GM12801 (cell line): ENCODE results near the gene MCTP1.

Source experiments
- TF ChIP-seq, protein P1 (sequence below): IDR thresholded peaks from one replicate; pipeline ENCODE4 v1.5.1; 2011; ENCODE audit warnings: control low read depth; ENCODE audit not compliant: insufficient read length; ENCODE audit errors: extremely low read depth

MCTP1 gene

DNA sequence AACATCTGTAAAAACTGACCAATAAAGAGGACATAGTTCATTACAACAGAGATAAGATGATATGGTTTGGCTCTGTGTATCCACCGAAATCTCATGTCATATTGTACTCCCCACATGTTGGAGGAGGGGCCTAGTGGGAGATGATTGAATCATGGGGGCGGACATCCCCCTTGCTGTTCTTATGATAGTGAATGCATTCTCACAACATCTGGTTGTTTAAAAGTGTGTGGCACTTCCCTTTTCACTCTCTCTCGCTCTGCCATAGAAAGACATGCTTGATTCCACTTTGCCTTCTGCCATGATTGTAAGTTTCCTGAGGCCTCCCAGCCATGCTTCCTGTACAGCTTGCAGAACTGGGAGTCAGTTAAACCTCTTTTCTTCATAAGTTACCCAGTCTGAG, 373.6 kb downstream of the MCTP1 start:
- TF ChIP-seq, protein P1, sequence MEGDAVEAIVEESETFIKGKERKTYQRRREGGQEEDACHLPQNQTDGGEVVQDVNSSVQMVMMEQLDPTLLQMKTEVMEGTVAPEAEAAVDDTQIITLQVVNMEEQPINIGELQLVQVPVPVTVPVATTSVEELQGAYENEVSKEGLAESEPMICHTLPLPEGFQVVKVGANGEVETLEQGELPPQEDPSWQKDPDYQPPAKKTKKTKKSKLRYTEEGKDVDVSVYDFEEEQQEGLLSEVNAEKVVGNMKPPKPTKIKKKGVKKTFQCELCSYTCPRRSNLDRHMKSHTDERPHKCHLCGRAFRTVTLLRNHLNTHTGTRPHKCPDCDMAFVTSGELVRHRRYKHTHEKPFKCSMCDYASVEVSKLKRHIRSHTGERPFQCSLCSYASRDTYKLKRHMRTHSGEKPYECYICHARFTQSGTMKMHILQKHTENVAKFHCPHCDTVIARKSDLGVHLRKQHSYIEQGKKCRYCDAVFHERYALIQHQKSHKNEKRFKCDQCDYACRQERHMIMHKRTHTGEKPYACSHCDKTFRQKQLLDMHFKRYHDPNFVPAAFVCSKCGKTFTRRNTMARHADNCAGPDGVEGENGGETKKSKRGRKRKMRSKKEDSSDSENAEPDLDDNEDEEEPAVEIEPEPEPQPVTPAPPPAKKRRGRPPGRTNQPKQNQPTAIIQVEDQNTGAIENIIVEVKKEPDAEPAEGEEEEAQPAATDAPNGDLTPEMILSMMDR: no peak

DNA sequence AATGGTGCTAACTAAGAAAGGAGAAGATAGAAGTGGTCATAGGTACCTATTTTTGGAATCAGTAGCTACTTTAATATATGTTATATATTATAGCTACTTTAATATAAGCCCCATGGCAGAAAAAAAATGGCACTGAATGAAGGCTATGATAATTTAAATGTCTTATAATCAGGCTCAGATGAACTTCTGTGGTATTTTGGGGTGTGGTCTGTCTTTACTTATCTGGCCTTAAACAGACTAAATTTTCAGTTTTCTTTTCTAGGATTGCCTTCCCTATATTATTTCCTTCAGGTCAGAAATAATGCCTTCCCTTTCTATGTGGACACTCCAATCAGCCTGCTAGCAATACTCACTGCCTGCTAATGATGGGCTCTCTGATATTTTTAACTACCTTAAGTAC, 374.2 kb downstream of the MCTP1 start:
- TF ChIP-seq, protein P1: no peak

DNA sequence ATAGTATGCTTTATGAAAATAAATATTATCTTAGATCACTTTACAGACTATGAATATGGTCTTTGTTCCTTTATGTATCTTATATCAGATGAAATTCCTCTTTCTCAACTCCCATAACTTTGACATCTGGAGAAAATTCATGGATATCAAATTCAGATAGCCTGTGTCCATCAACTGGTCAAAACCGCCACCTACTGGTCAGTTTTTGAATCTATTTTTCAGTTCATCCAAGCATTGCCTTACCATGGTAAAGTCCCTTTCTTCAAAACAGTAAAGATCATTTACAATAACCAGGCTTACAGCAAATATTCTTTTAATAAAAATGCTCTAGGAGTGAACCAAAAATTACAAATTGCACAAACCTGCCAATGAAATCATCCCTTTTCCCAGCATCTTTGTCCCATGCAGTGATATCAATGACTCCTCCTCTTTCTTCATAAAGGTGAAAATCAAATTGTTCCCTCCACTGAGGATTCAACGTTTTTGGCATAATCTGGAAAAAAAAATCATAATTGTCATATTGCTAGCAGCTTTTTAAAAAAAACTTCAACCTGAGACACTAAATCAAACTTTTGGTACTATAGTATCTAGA, 375.9 kb downstream of the MCTP1 start:
- TF ChIP-seq, protein P1: no peak

DNA sequence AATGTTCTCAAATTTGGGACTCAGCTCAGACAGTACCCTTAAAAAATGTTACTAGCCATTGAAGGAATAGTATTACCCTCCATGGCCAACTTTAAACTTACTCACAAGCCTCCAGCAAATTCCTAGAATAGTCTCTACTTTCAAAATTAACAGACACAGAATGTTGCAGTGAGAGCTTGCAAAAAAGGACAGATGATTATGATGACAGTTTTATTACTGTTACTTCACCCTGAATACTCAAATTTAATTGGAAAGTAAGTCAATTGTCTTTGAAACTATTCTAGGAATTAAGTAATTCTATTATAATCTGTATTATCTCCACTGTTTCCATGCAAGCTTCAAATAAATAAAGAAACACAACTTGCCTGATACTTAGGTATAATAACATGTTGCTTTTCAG, 378.1 kb downstream of the MCTP1 start:
- TF ChIP-seq, protein P1: no peak

DNA sequence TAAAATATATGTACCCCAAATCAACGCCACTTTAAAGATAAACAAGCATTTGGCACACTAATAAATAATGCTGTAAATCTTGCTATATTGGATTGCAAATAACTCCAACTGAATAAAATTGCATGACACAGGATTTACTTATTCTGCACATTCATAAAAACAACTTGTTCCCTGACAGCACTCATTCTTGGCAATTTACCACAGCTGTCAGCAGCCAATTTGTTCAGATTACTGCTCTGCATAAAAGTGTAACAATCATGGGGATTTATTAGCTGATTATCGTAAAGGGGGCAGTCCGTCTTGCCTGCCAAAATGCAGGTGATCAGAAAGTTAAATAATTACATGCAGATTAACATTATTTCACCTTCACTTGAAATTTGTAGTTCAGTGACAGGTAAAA, 381.2 kb downstream of the MCTP1 start:
- TF ChIP-seq, protein P1: no peak

DNA sequence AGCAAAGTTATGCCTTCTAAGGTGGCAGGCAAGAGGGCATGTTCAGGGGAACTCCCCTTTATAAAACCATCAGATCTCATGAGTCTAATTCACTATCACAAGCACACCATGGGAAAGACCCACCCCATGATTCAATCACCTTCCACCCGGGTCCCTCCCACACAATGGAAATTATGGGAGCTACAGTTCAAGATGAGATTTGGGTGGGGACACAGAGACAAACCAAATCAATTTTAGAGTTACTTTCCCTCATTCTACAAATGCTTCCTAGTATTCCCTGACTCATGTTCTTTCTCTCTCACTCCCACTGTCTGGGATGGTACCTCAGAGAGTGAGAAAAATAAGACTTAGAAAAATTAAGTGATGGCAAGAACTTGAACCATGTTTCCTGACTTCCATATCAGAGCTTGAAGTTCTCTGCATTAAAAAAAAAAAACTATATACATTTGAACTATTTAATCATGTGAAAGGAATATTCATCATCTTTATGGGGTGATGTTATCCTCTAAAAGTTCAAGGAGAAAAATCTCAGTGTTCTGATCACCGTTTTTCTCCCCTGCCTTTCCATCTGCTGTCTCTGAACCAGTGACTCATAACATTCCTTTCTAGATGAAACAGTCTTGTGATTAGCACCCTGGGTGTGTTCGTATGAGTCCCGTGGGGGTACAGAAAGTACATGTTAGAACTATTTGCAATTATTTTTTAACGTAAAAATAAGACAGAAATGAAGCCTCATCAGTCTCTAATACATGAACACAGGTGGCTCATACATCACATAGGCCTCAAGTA, 383.5 kb downstream of the MCTP1 start:
- TF ChIP-seq, protein P1: no peak

DNA sequence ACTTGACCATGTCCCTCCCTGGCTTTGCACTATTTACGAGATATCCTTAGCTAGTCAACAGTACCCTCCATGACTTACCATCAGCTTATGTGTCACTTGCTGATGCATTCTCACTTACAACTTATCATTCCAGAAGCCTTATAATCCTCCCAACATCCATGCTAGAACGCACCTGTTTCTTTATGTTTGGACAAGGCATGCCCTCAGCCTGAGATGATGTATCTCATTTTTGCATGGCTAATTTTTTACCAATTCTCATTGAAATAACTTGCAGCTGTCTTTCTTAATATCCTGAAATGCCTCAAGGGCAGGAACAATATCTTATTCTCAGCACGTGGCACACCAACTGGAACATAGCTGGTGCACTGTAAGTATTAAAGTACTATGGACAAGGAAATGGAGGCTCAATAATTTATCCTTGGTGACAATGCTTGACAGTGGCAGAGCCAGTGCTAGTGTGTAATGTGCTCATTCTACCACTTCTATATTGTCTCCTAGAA, 384.8 kb downstream of the MCTP1 start:
- TF ChIP-seq, protein P1: no peak
